H1 (cell line): Measurements from ENCODE around the gene ADCY9. TPM values are rescaled to one million over a fixed set of nuclear protein-coding genes. Genes with fewer than 3 reads are reported as not detected.

Experiments used
- TCF12 ChIP-seq: IDR thresholded peaks from 2 replicates; pipeline ENCODE4 v1.6.1; 2011; ENCODE audit warnings: low read depth, mild to moderate bottlenecking, low read length
- polyA plus RNA-seq, 7 experiments: library from polyadenylated mRNA; depleted of rRNA in 3 of 7; stranded (reverse) in 5 of 7; unstranded in 2 of 7; fragments of >200 nt in 5 of 7; fragments of 200-250 nt in 2 of 7; gene quantifications; 1 replicate in 5 of 7; 2 replicates in 1 of 7; 4 replicates in 1 of 7; pipeline versions ENCODE4 v1.2.1 to v1.2.3, GENCODE V29; 2011 to 2013; ENCODE audit warnings: missing spikeins in 2 of 7, mixed read lengths in 2 of 7
- total RNA-seq: library from RNA; stranded (reverse); fragmentation: NEBNext Ultra II Directional; extraction: Animal tissue kit (Norgen Biotek cat#: 25700); gene quantifications from 2 replicates; pipeline ENCODE4 v1.2.1, GENCODE V29; 2021

ADCY9 gene
- total and polyA plus RNA-seq, 2 of the 8 experiments (the other 6 are each of a cell fraction or from before 2014, with no cell fraction given): 5.4 to 13.1 TPM

- no peak for TF ChIP-seq TCF12
Observed at GRCh38 chr16:4055748-4056147, 60.5 kb downstream of the ADCY9 start (continued).
